ENCODE data around the gene CRIP1.

CRIP1 gene, protein sequence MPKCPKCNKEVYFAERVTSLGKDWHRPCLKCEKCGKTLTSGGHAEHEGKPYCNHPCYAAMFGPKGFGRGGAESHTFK

DNA sequence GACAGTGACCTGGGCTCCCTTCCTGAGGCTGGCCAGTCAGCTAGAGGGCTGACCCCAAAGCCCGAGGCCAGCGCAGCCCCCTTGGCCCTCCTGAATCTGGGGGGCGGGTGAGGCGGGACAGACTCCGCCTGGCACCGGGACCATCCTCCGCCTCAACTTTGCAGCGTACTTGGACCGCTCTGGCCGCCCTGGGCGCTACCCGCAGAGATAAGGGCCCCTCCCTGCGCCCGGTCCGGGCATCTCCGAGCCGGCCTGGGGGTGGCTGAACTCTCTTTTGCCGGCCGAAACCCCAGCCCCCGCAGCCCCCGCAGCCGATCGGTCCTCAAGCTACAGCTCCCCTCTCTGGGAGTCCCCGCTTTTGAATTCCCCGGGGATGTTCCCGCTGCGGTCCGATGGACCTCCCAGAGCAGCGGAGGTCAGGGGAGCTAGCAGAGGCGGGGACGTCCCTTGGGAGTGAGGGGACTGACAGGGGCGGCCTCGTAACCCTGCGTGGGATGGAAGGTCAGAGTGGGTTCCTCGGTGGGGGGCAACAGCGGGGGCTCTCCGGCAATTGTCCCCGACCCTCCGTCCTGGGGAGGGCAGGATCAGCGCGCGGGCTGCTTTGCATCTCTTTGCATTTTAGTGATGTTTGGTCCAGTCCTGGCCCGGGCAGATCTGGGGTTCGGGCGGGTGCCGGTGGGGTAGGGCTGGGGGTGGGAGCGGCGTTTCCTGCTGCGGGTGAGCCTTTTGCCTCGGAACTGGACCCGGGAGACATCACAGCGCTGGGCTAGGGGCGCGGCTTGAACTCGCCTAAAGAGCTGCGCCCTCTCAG is at the start of gene CRIP1:
Gene CRIP1 (plus strand): TSS at position 724 of the 811 bp plus-strand sequence. CDS start 374 bp downstream, outside the sequence.
- H3K9ac ChIP-seq (ENCODE audit: low read length in 5 of 5): peak within 1 kb of the TSS in 4 of 5 donors; percentile 58 to 75 (median 66)
- H3K27ac ChIP-seq (ENCODE audit: low read depth, low read length): peak within 1 kb of the TSS; percentile 46
- no peaks in the 10 kb centered on the region for H3K9me3 ChIP-seq (ENCODE audit: control insufficient read depth in 5 of 5, low read length in 5 of 5)
- peaks cover 17 to 91% (median 80%) of the 10 kb centered on the region in 5 donors for H3K4me1 ChIP-seq (ENCODE audit: control insufficient read depth in 5 of 5, insufficient read depth in 5 of 5, low read length in 5 of 5)
- H3K27me3 ChIP-seq (ENCODE audit: control insufficient read depth in 5 of 5, insufficient read depth in 4 of 5, low read length in 5 of 5): peaks cover 0 to 3% (median 0%) of the 10 kb centered on the region in 5 donors
- peaks cover 0 to 3% (median 0%) of the 10 kb centered on the region in 5 donors for H3K36me3 ChIP-seq (ENCODE audit: control insufficient read depth in 5 of 5, insufficient read depth in 5 of 5, low read length in 5 of 5)
- H3K4me3 ChIP-seq (ENCODE audit: low read depth in 1 of 5, low read length in 5 of 5): peak within 1 kb of the TSS in 4 of 5 donors; percentile 67 to 84 (median 77)

DNA sequence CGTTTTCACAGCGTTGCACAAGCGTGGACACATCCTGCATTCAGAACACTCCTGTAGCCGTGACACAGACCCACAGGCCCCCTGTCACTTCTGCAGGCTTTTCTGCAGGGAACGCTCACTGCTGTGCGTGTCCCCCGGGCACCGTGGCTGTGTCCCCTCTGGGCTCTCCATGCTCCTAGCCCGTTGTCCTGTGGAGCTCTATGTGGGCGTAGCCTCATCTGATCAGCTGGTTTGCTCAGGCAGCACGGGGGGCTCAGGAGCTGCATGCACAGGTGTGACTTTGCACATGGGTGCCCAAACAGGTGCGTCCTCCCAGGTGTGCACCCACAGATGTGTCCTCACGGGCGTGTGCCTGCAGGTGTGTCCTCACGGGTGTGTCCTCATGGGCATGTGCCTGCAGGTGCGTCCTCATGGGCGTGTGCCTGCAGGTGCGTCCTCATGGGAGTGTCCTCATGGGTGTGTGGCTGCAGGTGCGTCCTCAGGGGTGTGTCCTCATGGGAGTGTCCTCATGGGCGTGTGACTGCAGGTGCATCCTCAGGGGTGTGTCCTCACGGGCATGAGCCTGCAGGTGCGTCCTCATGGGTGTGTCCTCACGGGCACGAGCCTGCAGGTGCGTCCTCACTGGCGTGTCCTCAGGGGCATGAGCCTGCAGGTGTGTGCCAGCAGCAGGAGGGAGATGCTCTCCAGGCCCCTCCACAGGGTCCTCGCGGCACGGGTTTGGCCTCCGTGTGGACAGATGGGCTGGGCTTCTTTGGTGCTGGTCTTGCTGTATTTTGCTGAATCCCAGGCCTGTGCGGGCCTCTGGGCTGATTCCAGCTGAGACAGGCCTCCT is 49.6 kb upstream of the CRIP1 start:
- Histone ChIP-seq H3K27me3 (ENCODE audit: control insufficient read depth in 5 of 5, insufficient read depth in 4 of 5, low read length in 5 of 5) (no peaks in the 10 kb centered on the region), H3K36me3 (ENCODE audit: control insufficient read depth in 5 of 5, insufficient read depth in 5 of 5, low read length in 5 of 5) (peaks cover 0 to 35% (median 12%) of the 10 kb centered on the region in 5 donors), H3K9me3 (ENCODE audit: control insufficient read depth in 5 of 5, low read length in 5 of 5) (no peaks in the 10 kb centered on the region), H3K27ac (ENCODE audit: low read depth, low read length) (no peak overlapping the region), H3K4me3 (ENCODE audit: low read depth in 1 of 5, low read length in 5 of 5) (no peak overlapping the region), H3K4me1 (ENCODE audit: control insufficient read depth in 5 of 5, insufficient read depth in 5 of 5, low read length in 5 of 5) (peaks cover 0 to 4% (median 3%) of the 10 kb centered on the region in 5 donors), H3K9ac (ENCODE audit: low read length in 5 of 5) (no peak overlapping the region)

DNA sequence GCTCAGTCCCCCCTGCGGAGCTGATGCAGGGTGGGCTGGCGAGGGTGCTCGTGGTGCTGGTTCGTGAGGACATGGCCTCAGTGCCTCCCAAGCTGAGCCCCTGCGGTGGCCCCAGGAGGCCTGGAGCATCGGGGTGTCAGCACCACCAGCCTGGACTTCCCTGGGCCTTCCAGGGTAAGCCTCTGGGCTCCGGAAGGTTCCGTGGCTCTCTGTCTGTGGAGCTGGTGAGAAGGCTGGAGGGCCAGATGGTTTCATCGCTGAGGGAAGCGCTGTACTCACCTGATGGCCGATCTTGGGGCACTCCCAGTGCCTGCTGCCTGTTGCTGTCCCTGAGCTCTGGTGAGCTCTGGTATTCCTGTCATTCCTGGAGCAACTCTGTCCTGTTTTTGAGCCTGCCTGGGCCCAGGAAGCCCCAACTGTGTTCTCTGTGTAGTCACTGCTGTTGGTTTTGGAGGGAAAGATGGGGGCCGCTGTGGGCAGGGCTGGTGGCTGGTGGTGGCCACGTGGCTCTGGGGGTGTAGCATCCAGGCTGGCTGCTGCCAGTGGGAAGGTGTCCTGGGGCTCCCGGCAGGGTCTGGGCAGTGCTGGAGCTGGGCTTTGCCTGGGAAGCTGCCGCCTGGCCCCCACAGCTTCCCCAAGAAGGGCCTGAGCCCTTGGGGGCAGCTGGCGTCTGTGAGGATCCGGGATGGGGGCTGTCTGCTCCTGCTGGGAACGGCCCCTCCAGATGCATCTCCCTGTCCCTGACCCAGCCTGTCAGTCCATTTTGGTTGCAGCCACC is 48.8 kb upstream of the CRIP1 start:
- peaks cover 0 to 42% (median 17%) of the 10 kb centered on the region in 5 donors for H3K36me3 ChIP-seq (ENCODE audit: control insufficient read depth in 5 of 5, insufficient read depth in 5 of 5, low read length in 5 of 5)
- no peaks in the 10 kb centered on the region for H3K27me3 ChIP-seq (ENCODE audit: control insufficient read depth in 5 of 5, insufficient read depth in 4 of 5, low read length in 5 of 5)
- H3K4me3 ChIP-seq (ENCODE audit: low read depth in 1 of 5, low read length in 5 of 5): no peak overlapping the region
- H3K27ac ChIP-seq (ENCODE audit: low read depth, low read length): no peak overlapping the region
- H3K4me1 ChIP-seq (ENCODE audit: control insufficient read depth in 5 of 5, insufficient read depth in 5 of 5, low read length in 5 of 5): peaks cover 0 to 4% (median 3%) of the 10 kb centered on the region in 5 donors
- no peaks in the 10 kb centered on the region for H3K9me3 ChIP-seq (ENCODE audit: control insufficient read depth in 5 of 5, low read length in 5 of 5)
- H3K9ac ChIP-seq (ENCODE audit: low read length in 5 of 5): no peak overlapping the region

DNA sequence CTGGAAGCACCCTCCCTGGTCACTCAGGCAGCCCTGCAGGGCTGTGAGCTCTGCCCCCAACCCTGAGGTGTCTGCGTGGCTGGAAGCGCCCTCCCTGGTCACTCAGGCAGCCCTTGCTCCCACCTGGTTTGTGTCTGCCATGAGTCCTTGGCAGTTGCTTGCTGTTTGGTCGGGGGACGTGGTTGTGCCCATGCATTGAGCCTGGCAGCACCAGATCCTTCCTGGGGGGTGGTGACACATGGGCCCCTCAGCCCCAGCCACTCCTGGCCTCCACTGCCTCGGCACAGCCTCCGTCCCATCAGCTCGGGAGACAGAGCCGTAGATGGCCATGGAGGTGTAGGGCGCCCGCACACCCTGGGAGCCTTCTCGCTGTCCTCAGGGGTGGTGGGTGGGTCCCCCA is 47.5 kb upstream of the CRIP1 start:
- Histone ChIP-seq H3K4me3 (ENCODE audit: low read depth in 1 of 5, low read length in 5 of 5) (no peak overlapping the region), H3K27me3 (ENCODE audit: control insufficient read depth in 5 of 5, insufficient read depth in 4 of 5, low read length in 5 of 5) (no peaks in the 10 kb centered on the region), H3K36me3 (ENCODE audit: control insufficient read depth in 5 of 5, insufficient read depth in 5 of 5, low read length in 5 of 5) (peaks cover 0 to 45% (median 20%) of the 10 kb centered on the region in 5 donors), H3K9me3 (ENCODE audit: control insufficient read depth in 5 of 5, low read length in 5 of 5) (no peaks in the 10 kb centered on the region), H3K27ac (ENCODE audit: low read depth, low read length) (no peak overlapping the region), H3K4me1 (ENCODE audit: control insufficient read depth in 5 of 5, insufficient read depth in 5 of 5, low read length in 5 of 5) (peaks cover 0 to 4% (median 3%) of the 10 kb centered on the region in 5 donors), H3K9ac (ENCODE audit: low read length in 5 of 5) (no peak overlapping the region)

DNA sequence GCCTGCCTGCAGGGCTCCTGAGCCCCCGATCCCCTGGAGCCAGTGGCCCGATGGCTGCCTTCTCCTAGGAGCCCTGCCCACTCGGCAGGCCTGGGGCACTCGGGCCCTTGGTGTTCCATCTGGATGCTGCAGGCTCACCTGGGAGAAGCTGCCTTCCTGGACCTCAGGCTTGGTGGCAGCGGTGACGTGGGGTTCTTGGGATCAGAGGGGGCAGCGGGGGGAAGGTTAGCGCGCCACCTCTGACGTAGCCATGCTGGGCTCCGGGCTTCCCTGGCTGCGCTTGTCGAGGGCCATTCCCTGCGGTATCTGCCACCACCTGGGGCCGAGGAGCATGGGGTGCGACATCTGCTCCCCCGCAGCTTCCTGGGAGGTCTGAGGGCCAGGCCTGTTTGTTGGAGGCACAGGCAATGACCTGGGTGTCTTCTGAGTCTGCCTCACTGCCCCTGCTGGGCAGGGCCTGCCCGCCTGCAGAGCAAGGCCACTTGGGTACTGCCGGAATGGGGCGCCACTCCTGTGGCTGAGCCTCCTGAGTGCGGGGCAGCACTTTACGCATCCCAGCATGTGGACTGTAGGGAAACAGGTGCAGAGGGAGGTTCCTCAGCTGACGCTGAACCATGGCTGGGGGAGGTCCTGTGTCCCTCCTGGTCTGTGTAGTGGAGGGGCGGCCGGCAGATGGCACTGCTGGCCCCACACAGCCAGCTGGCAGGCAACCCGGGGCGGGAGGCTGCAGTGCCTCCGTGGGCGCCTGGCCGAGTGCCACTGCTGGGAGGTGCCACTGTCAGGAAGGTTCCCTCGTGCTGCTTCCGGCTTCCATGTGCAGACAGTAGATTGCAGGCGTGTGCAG is 46.8 kb upstream of the CRIP1 start:
- Histone ChIP-seq H3K27ac (ENCODE audit: low read depth, low read length) (no peak overlapping the region), H3K4me3 (ENCODE audit: low read depth in 1 of 5, low read length in 5 of 5) (no peak overlapping the region), H3K36me3 (ENCODE audit: control insufficient read depth in 5 of 5, insufficient read depth in 5 of 5, low read length in 5 of 5) (peaks cover 0 to 45% (median 20%) of the 10 kb centered on the region in 5 donors), H3K4me1 (ENCODE audit: control insufficient read depth in 5 of 5, insufficient read depth in 5 of 5, low read length in 5 of 5) (peaks cover 0 to 4% (median 3%) of the 10 kb centered on the region in 5 donors), H3K27me3 (ENCODE audit: control insufficient read depth in 5 of 5, insufficient read depth in 4 of 5, low read length in 5 of 5) (no peaks in the 10 kb centered on the region), H3K9me3 (ENCODE audit: control insufficient read depth in 5 of 5, low read length in 5 of 5) (no peaks in the 10 kb centered on the region), H3K9ac (ENCODE audit: low read length in 5 of 5) (no peak overlapping the region)

DNA sequence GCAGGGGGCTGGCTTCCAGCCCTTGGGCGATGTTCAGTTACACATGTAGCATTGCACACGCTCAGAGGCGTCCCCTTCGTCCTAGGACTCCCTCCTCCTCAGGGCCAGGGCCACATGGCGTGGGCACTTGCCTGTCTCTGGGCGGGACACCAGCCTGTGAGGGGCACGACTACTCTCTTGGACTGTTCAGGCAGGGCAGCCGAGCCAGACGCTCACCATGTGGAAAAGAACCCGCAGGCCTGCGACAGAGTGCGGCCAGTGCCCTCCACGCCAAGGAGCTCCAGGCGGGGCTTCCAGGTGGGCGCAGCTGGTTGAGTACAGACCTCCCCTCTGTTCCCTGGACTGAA is 46.2 kb upstream of the CRIP1 start:
- peaks cover 0 to 4% (median 3%) of the 10 kb centered on the region in 5 donors for H3K4me1 ChIP-seq (ENCODE audit: control insufficient read depth in 5 of 5, insufficient read depth in 5 of 5, low read length in 5 of 5)
- no peak overlapping the region for H3K9ac ChIP-seq (ENCODE audit: low read length in 5 of 5)
- no peak overlapping the region for H3K4me3 ChIP-seq (ENCODE audit: low read depth in 1 of 5, low read length in 5 of 5)
- H3K36me3 ChIP-seq (ENCODE audit: control insufficient read depth in 5 of 5, insufficient read depth in 5 of 5, low read length in 5 of 5): peaks cover 0 to 49% (median 20%) of the 10 kb centered on the region in 5 donors
- no peaks in the 10 kb centered on the region for H3K9me3 ChIP-seq (ENCODE audit: control insufficient read depth in 5 of 5, low read length in 5 of 5)
- H3K27me3 ChIP-seq (ENCODE audit: control insufficient read depth in 5 of 5, insufficient read depth in 4 of 5, low read length in 5 of 5): no peaks in the 10 kb centered on the region
- no peak overlapping the region for H3K27ac ChIP-seq (ENCODE audit: low read depth, low read length)

DNA sequence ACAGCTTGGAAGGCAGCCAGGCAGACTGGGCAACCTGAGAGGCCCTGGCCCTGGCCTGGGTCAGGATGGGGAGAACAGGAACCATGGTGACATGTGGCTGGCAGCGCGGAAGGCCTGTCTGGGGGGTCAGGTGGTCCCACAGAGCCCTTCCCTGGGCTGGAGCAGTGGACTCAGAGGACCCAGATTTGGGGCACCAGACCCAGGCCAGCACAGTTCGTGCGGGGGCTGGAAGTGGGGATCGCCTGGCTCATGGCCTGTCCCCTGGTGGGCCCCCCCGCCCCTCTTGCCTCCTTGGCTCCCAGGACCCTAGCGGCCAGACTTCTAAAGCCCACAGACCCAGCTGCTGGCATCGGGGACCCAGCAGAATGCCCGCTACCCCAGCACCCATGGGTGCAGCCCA is 45.7 kb upstream of the CRIP1 start:
- H3K27me3 ChIP-seq (ENCODE audit: control insufficient read depth in 5 of 5, insufficient read depth in 4 of 5, low read length in 5 of 5): no peaks in the 10 kb centered on the region
- H3K9ac ChIP-seq (ENCODE audit: low read length in 5 of 5): no peak overlapping the region
- H3K36me3 ChIP-seq (ENCODE audit: control insufficient read depth in 5 of 5, insufficient read depth in 5 of 5, low read length in 5 of 5): peaks cover 0 to 53% (median 20%) of the 10 kb centered on the region in 5 donors
- H3K4me3 ChIP-seq (ENCODE audit: low read depth in 1 of 5, low read length in 5 of 5): no peak overlapping the region
- no peak overlapping the region for H3K27ac ChIP-seq (ENCODE audit: low read depth, low read length)
- H3K9me3 ChIP-seq (ENCODE audit: control insufficient read depth in 5 of 5, low read length in 5 of 5): no peaks in the 10 kb centered on the region
- peaks cover 0 to 4% (median 3%) of the 10 kb centered on the region in 5 donors for H3K4me1 ChIP-seq (ENCODE audit: control insufficient read depth in 5 of 5, insufficient read depth in 5 of 5, low read length in 5 of 5)

DNA sequence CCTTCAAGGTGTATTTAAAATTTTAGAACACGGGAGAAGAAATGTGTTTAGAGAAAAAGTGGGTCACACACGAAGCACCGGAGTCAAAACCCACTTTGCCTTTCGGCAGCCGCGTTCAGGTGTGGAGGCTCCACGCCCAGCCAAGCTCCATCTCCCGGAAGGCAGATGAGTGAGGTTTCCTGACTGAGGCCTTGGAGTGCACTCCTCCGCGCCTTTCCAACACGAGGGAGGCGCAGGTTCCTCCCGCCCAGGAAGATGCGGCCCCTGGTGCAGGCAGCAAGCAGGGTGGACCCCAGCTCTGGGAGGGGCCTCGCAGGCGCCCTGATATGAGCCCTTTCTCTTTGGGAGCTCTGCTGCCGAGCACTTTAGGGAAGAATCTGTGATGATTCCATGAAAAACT is 44.6 kb upstream of the CRIP1 start:
- H3K36me3 ChIP-seq (ENCODE audit: control insufficient read depth in 5 of 5, insufficient read depth in 5 of 5, low read length in 5 of 5): peaks cover 0 to 62% (median 20%) of the 10 kb centered on the region in 5 donors

DNA sequence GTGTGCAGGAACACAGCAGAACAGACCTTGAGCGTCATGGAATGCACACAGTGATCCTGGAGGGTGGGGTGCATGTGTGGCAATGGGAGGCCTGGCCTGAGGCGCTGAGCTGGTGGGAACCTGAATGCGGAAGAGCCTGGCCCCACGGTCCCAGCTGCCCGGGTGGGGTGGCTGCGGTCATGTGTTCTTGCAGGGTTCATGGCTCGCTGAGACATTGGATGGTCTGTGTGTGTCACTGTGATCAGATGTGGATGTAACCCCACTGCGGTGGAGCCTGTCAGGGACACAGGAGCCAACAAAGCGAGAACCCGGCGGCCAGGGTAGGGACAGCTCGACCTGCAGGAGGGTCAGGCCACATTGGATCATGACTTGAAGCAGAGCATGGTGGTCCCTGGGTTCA is 43.9 kb upstream of the CRIP1 start:
- no peaks in the 10 kb centered on the region for H3K9me3 ChIP-seq (ENCODE audit: control insufficient read depth in 5 of 5, low read length in 5 of 5)
- H3K4me1 ChIP-seq (ENCODE audit: control insufficient read depth in 5 of 5, insufficient read depth in 5 of 5, low read length in 5 of 5): peaks cover 0 to 4% (median 0%) of the 10 kb centered on the region in 5 donors
- H3K27ac ChIP-seq (ENCODE audit: low read depth, low read length): no peak overlapping the region
- H3K27me3 ChIP-seq (ENCODE audit: control insufficient read depth in 5 of 5, insufficient read depth in 4 of 5, low read length in 5 of 5): no peaks in the 10 kb centered on the region
- no peak overlapping the region for H3K4me3 ChIP-seq (ENCODE audit: low read depth in 1 of 5, low read length in 5 of 5)
- no peak overlapping the region for H3K9ac ChIP-seq (ENCODE audit: low read length in 5 of 5)
- peaks cover 0 to 60% (median 20%) of the 10 kb centered on the region in 5 donors for H3K36me3 ChIP-seq (ENCODE audit: control insufficient read depth in 5 of 5, insufficient read depth in 5 of 5, low read length in 5 of 5)

More for the DNA sequence above, 44.6 kb upstream of the CRIP1 start:
- Histone ChIP-seq H3K4me1 (ENCODE audit: control insufficient read depth in 5 of 5, insufficient read depth in 5 of 5, low read length in 5 of 5) (peaks cover 0 to 4% (median 3%) of the 10 kb centered on the region in 5 donors), H3K9ac (ENCODE audit: low read length in 5 of 5) (no peak overlapping the region), H3K4me3 (ENCODE audit: low read depth in 1 of 5, low read length in 5 of 5) (no peak overlapping the region), H3K27me3 (ENCODE audit: control insufficient read depth in 5 of 5, insufficient read depth in 4 of 5, low read length in 5 of 5) (no peaks in the 10 kb centered on the region), H3K9me3 (ENCODE audit: control insufficient read depth in 5 of 5, low read length in 5 of 5) (no peaks in the 10 kb centered on the region), H3K27ac (ENCODE audit: low read depth, low read length) (no peak overlapping the region)
